K562 (cell line): ENCODE measurements around the gene OXSM.

Source experiments
- BHLHE40 ChIP-seq: IDR thresholded peaks from 2 replicates; pipeline ENCODE4 v1.6.1; 2011; ENCODE audit warnings: low read length, improper control_type of control experiment
- CBX8 ChIP-seq: fragments of 200-600 bp; sonication (generic); IDR thresholded peaks from 2 replicates; pipeline ENCODE4 v1.6.1; 2012; ENCODE audit warnings: borderline replicate concordance, mixed run types, low read depth, mild to moderate bottlenecking, moderate library complexity, mixed read lengths, low read length, control low read depth, inconsistent platforms; ENCODE audit not compliant: poor library complexity, severe bottlenecking; ENCODE audit errors: extremely low read depth
- ELF4 ChIP-seq: fragments of 450-650 bp; formaldehyde crosslinking; IDR thresholded peaks from 2 replicates; pipeline ENCODE4 v1.4.0; 2022; ENCODE audit warnings: missing genetic modification characterization
- HDGF ChIP-seq: fragments of 450-650 bp; IDR thresholded peaks from 2 replicates; pipeline ENCODE4 v1.6.1; 2016
- HMGN3 ChIP-seq: IDR thresholded peaks from 2 replicates; pipeline ENCODE4 v1.6.1; 2011; ENCODE audit warnings: borderline replicate concordance, low read depth, mild to moderate bottlenecking, mixed read lengths, low read length; ENCODE audit not compliant: insufficient read length; ENCODE audit errors: extremely low read depth
- KLF13 ChIP-seq: fragments of 450-650 bp; IDR thresholded peaks from 2 replicates; pipeline ENCODE4 v1.6.1; 2016; ENCODE audit warnings: missing genetic modification characterization, low read depth, mild to moderate bottlenecking, missing compliant biosample characterization, moderate library complexity, borderline replicate concordance
- REST ChIP-seq, 2 experiments: fragments of 450-650 bp; formaldehyde crosslinking in 1 of 2; IDR thresholded peaks; 2 replicates each; pipeline versions ENCODE4 v1.4.0 to v1.6.1; 2014 to 2020; ENCODE audit warnings: mild to moderate bottlenecking in 2 of 2, borderline replicate concordance in 1 of 2, low read depth in 1 of 2
- SP1 ChIP-seq: sonication (generic); formaldehyde crosslinking; IDR thresholded peaks from 2 replicates; pipeline ENCODE4 v1.8.1; 2022; ENCODE audit warnings: mild to moderate bottlenecking, missing genetic modification reagents
- SRF ChIP-seq, 2 experiments: fragments of 250-450, 450-650 bp in 1 of 2; sonication (Bioruptor Pico) in 1 of 2; sonication (generic) in 1 of 2; formaldehyde crosslinking; IDR thresholded peaks; 2 replicates each; pipeline versions ENCODE4 v1.5.0 to v1.5.1; 2020 to 2022; ENCODE audit warnings: mild to moderate bottlenecking in 1 of 2, missing genetic modification reagents in 1 of 2
- TF ChIP-seq, protein P1 (sequence below): IDR thresholded peaks from 2 replicates; pipeline ENCODE4 v1.6.1; 2012; ENCODE audit warnings: low read depth, low read length, improper control_type of control experiment, borderline replicate concordance
- TF ChIP-seq, protein P2 (sequence below), 3 experiments: IDR thresholded peaks in 2 of 3; conservative IDR thresholded peaks in 1 of 3; 2 replicates each; pipeline ENCODE4 v1.5.1; 2011 to 2012; ENCODE audit warnings: low read length in 3 of 3, mild to moderate bottlenecking in 3 of 3, control low read depth in 2 of 3, improper control_type of control experiment in 1 of 3, inconsistent platforms in 1 of 3, low read depth in 1 of 3, mixed read lengths in 1 of 3, moderate library complexity in 1 of 3; ENCODE audit not compliant: insufficient read depth in 2 of 3
- TF ChIP-seq, protein P3 (sequence below), 2 experiments: IDR thresholded peaks; 2 replicates each; pipeline ENCODE4 v1.6.1; 2011; ENCODE audit warnings: borderline replicate concordance in 1 of 2, control low read depth in 1 of 2, low read depth in 1 of 2, low read length in 1 of 2, mild to moderate bottlenecking in 1 of 2, mixed read lengths in 1 of 2, moderate library complexity in 1 of 2; ENCODE audit not compliant: insufficient read depth in 1 of 2, insufficient read length in 1 of 2, poor library complexity in 1 of 2, severe bottlenecking in 1 of 2; ENCODE audit errors: extremely low read depth in 1 of 2
- TF ChIP-seq, protein P4 (sequence below): IDR thresholded peaks from 3 replicates; pipeline ENCODE4 v1.6.1; 2011; ENCODE audit warnings: borderline replicate concordance, mild to moderate bottlenecking; ENCODE audit not compliant: insufficient read length, insufficient read depth

DNA sequence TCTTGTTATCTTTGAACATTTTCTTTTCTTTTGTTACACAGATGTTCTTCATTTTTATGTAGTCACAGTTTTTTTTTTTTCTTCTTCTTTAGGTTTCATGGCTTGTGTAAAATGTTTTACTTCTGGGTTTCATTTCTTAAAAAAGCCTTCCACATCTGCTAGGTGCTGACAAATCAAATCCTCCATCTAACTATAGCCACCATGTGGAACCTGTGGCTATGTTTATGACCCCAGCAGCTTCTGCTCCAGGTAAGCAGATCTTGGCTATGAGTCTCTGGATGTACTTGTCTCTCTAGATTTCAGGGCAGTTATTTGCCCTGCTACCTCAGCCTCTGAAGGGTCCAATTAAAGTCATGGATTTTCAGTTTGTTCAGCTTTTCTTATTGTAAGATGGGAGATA lies 44.5 kb downstream of the OXSM start:
- TF ChIP-seq HMGN3 (no peak), SRF (CRISPR knock-in tag; IDR thresholded peaks at IDR 0.05) (no peak), ELF4 (CRISPR knock-in tag) (no peak), BHLHE40 (no peak), HDGF (no peak), REST (IDR thresholded peaks at IDR 0.05; ENCODE audit: borderline replicate concordance) (no peak), REST (CRISPR knock-in tag; IDR thresholded peaks at IDR 0.05; ENCODE audit: low read depth) (no peak), CBX8 (no peak), KLF13 (tag) (no peak), SP1 (CRISPR knock-in tag) (no peak)
- TF ChIP-seq, protein P1, sequence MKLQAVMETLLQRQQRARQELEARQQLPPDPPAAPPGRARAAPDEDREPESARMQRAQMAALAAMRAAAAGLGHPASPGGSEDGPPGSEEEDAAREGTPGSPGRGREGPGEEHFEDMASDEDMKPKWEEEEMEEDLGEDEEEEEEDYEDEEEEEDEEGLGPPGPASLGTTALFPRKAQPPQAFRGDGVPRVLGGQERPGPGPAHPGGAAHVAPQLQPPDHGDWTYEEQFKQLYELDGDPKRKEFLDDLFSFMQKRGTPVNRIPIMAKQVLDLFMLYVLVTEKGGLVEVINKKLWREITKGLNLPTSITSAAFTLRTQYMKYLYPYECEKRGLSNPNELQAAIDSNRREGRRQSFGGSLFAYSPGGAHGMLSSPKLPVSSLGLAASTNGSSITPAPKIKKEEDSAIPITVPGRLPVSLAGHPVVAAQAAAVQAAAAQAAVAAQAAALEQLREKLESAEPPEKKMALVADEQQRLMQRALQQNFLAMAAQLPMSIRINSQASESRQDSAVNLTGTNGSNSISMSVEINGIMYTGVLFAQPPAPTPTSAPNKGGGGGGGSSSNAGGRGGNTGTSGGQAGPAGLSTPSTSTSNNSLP, result no peak
- TF ChIP-seq, protein P2, sequence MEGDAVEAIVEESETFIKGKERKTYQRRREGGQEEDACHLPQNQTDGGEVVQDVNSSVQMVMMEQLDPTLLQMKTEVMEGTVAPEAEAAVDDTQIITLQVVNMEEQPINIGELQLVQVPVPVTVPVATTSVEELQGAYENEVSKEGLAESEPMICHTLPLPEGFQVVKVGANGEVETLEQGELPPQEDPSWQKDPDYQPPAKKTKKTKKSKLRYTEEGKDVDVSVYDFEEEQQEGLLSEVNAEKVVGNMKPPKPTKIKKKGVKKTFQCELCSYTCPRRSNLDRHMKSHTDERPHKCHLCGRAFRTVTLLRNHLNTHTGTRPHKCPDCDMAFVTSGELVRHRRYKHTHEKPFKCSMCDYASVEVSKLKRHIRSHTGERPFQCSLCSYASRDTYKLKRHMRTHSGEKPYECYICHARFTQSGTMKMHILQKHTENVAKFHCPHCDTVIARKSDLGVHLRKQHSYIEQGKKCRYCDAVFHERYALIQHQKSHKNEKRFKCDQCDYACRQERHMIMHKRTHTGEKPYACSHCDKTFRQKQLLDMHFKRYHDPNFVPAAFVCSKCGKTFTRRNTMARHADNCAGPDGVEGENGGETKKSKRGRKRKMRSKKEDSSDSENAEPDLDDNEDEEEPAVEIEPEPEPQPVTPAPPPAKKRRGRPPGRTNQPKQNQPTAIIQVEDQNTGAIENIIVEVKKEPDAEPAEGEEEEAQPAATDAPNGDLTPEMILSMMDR (IDR thresholded peaks at IDR 0.05 in 2 of 3, conservative IDR thresholded peaks at IDR 0.05 in 1 of 3; ENCODE audit: insufficient read depth in 2 of 3, low read depth in 1 of 3, low read length in 3 of 3), result no peak
- TF ChIP-seq, protein P3, sequence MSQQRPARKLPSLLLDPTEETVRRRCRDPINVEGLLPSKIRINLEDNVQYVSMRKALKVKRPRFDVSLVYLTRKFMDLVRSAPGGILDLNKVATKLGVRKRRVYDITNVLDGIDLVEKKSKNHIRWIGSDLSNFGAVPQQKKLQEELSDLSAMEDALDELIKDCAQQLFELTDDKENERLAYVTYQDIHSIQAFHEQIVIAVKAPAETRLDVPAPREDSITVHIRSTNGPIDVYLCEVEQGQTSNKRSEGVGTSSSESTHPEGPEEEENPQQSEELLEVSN (IDR thresholded peaks at IDR 0.05; ENCODE audit: borderline replicate concordance in 1 of 2, extremely low read depth in 1 of 2, insufficient read depth in 1 of 2, insufficient read length in 1 of 2, low read depth in 1 of 2, low read length in 1 of 2, poor library complexity in 1 of 2, severe bottlenecking in 1 of 2), result no peak
- TF ChIP-seq, protein P4, sequence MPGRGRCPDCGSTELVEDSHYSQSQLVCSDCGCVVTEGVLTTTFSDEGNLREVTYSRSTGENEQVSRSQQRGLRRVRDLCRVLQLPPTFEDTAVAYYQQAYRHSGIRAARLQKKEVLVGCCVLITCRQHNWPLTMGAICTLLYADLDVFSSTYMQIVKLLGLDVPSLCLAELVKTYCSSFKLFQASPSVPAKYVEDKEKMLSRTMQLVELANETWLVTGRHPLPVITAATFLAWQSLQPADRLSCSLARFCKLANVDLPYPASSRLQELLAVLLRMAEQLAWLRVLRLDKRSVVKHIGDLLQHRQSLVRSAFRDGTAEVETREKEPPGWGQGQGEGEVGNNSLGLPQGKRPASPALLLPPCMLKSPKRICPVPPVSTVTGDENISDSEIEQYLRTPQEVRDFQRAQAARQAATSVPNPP, result no peak
